ENCODE measurements around the gene HIKESHI.
"Not testable (repeated sequence)": the region's sequence is repeated elsewhere in the genome, so short reads cannot be mapped to it uniquely, and the experiment has no call there.

The HIKESHI gene

DNA sequence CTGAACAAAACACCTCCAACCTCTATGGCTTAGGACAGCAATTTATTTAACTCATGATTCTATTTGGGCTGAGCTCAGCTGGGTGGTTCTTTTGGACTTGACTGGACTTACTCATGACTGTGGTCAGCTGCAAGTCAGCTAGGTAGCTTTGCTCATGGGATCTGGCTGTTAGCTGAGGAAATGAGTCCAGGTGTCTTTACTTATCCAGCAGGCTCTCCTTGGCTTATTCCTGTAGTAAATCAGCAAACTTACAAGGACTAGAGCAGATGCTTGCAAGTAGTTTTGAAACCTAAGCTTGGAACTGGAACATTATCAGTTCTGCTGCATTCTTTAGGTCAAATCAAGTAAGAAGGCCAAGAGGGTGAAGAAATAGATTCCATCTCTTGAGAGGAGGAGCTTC, 8.0 kb upstream of the HIKESHI start:
- DNase-seq: no peak

- DNase-seq: no peak
These were observed 323 bp upstream of the HIKESHI start for GRCh38 chr11:86301742-86302091.

DNA sequence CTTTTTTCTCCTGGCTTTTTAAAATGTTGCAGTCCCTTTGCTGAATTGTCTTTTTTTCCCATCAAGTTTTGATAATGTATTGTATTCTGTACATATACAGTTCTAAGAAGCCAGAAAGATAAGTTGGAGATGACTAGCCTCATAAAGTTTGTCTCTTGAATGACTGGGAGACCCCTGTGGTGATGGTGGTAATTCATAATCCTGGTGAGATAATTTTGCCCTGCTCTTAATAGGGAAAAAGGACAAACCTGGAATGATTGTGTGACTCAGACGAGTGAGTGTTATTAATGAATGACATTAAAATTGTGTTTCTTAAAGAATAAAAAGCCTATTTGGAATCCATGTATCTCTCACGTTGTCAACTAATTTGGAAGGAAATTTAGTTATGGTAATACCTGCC, 1.2 kb downstream of the HIKESHI start:
- no peak for DNase-seq

- DNase-seq: not testable (repeated sequence)
These were observed 6.7 kb downstream of the HIKESHI start for GRCh38 chr11:86308710-86309109.

- DNase-seq: no peak
These were observed 11.8 kb downstream of the HIKESHI start for GRCh38 chr11:86313793-86314192.

DNA sequence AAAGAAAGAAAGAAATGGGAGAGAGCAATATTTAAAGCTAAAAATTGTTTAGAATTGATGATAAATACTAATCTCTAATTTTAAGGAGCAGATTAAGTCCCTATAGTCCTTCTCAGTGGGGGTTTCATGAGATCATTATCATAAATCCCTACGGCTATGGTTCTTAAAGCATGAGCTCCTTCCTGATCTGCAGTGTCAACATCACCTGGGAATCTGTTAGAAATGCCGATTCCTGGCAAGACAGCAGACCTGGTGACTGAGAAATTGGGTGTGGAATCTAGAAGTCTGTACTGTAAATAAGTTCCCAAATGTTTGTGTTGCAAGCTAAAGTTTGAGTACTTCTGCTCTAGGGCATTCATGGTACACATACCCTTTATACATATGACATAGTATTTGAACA, 12.6 kb downstream of the HIKESHI start:
- no peak for DNase-seq

DNA sequence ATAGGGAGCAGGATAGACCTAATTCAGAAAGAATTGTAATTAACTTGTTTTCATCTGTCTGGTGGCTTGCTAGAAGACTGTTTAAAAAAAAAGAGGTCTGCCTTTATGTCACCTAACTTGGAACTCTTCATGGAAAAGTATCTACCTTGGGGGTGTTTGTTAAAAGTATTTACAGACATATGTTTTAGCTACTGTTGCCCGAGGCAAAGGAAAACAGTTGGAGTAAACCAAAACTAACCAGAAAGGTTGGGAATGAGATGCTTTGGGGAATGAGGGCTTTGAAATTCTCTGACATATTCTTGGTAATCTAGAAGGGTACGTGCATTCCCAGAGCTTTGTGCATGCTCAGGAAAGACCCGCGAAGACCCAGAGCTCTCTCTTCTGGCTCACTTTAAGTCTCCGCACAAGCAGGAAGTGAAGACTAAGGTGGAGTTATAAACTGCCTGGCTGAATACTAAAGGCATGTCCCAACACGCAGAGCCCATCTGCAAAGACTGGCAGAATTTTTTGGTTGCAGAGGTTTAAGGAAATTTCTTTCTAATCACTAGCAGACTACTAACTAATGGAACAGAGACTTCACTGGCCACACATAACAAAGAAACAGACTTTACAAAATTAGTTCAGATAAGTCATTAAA, 33.2 kb downstream of the HIKESHI start:
- no peak for DNase-seq

GRCh38 chr11:86337227-86337626, 35.2 kb downstream of the HIKESHI start:
- no peak for DNase-seq

GRCh38 chr11:86341382-86341781, 39.3 kb downstream of the HIKESHI start:
- no peak for DNase-seq

DNA sequence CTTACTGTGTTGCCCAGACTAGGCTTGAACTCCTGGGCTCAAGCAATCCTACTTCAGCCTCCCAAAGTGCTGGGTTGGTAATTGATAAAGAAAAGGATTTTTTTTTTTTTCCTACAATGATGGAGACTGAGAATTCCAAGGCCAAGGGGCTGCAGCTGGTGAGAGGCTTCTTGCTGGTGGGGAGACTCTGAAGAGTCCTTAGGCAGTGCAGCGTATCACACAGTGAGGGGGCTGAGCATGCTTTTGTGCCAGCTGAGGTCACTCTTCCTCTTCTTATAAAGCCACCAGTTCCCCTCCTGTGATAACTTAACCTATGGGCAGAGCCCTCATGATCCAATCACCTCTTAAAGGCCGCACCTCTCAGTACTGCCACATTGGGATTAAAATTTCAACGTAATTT, 44.5 kb downstream of the HIKESHI start:
- no peak for DNase-seq

- no peak for DNase-seq
These were observed 53.2 kb downstream of the HIKESHI start for GRCh38 chr11:86355256-86355655.

DNA sequence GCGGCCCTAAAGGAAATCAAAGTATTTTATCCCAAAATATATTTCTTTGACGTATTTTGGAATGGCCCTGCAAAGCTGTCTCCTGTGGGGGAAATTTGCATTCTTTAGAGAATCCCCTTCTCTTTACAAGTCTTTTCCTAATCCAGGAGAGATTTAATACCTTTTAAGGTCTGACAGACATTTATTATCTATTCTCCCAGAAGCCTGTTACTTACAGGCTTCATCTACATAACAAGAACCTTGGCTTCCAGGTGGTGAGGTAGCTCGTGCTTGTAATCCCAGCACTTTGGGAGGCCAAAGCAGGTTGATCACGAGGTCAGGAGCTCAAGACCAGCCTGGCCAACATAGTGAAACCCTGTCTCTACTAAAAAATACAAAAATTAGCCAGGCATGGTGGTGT, 55.4 kb downstream of the HIKESHI start:
- not testable (repeated sequence) for DNase-seq

GRCh38 chr11:86358720-86359119, 56.7 kb downstream of the HIKESHI start:
- DNase-seq: no peak

DNA sequence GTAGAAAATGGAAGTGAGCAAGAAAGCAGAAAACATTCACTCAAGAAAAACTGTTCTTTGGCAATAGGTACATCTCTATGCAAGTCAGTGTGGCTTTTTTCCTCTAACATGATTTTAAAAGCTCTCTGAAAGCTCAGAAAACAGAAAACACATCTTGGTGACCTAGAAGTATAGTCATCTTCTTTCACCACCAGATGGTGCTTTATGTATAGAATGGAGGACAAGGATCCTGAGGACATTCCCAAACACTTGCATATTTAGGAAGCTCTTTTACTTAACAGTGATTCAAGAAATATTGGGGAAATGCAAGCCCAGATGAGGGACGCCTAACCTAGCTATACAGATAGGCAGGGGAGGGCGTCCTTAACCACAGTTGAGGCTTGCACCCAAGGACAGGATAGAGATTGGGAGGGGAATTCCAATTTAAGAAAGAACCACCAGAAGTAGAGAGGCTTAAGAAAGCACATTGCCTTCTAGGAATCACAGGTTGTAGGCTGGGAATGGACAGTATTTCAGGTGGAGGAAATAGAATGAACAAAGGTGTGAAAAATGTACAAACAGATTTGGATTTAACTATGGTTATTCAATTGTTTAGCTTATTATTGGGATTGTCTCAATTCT, 58.8 kb downstream of the HIKESHI start:
- DNase-seq: no peak

DNA sequence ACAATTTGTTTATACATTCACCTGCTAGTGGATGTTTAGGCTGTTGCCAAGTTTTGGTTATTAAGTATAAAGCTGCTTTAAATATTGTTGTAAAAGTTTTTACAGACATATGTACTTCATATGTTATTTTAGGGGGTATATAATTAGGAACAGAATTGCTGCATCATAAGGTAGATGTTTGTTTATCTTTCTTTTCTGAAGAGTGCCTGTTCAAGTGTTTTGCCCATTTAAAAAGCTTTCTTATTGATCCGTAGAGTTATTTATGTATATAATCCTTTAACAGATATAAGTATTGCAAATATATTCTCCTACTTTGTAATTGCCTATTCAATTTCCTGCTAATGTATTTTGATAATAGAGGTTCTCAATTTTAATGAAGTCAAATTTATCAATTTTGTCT, 61.4 kb downstream of the HIKESHI start:
- no peak for DNase-seq

DNA sequence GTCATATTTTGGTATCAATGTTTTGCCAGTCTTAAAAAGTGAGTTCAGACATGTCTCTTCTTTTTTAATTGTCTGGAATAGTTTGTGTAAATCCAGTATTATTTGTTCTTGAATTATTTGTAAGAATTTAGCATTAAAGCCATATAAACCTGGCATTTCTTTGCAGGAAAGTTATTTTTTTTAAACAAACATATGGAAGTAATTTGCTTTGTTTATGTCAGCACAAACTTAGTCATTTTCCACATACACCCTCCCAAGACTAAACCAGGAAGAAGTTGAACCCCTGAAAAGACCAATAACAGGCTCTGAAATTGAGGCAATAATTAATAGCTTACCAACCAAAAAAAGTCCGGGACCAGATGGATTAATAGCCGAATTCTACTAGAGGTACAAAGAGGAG, 63.5 kb downstream of the HIKESHI start:
- DNase-seq: no peak

- DNase-seq: no peak
These were observed 67.6 kb downstream of the HIKESHI start for GRCh38 chr11:86369668-86370067.

DNA sequence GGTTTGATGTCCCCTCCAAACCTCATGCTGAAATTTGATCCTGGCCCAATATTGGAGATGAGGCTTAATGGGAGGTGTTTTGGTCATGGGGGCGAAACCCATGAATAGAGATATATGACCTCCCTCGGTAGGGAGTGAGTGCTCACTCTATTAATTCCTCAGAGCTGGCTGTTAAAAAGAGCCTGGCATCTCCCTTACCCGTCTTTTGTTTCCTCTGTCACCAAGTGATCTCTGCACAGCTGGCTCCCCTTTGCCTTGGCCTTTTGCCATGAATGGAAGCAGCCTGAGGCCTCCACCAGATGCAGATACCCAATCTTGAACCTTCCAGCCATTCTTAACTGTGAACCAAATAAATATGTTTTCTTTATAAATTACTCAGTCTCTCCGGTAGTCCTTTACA, 68.1 kb downstream of the HIKESHI start:
- DNase-seq: no peak

- no peak for DNase-seq
These were observed 69.0 kb downstream of the HIKESHI start for GRCh38 chr11:86370922-86371594.

GRCh38 chr11:86372041-86372440, 70.0 kb downstream of the HIKESHI start:
- DNase-seq: no peak

DNA sequence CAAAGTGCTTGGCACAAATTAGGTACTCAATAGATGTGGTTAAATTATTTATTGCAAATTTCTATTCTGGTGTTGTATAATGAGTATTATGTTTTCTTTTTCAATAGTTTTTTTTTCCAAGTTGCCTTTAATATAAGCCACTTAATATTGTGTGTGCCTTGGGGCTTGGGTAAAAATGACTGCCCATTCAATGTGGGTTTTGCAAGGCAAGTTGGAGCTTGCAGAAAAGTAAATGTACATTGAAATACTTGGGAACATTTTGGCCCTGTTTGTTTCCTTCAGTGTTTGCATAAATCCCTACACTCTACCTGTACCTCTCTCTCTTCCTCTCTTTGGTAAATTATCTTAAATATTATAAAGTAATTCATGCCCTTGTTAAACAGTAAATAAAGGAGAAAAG, 70.5 kb downstream of the HIKESHI start:
- DNase-seq: no peak

GRCh38 chr11:86374069-86374468, 72.0 kb downstream of the HIKESHI start:
- DNase-seq: no peak

DNA sequence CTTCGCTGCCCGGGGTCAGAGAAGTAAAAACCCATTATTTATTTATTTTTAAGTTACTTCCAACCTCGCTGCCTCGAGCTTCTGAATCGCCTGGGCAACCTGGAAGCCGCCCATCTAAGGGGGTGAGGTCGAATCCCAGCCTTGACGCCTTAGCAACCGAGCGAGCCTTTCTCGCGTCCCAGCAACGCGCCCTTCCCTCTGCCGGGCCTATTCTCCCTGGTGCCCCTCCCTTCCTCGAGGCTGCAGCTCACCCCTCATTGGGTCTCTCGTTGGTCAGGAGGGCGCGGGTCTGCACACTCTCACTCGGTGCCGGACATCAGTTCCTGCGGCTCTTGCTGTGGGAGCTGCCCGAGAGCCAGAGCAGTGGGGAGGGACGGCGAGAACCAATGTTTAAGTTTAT, 72.5 kb downstream of the HIKESHI start, which contains the start of gene CCDC81:
Gene CCDC81, plus strand, starts transcription at position 302 of the 400 bp plus-strand sequence. CDS start 277 bp downstream, outside the sequence.
- DNase-seq: no peak

- no peak for DNase-seq
These were observed 75.9 kb downstream of the HIKESHI start for GRCh38 chr11:86377972-86378371.

Data from CD4-positive, alpha-beta T cell treated with Interleukin-12 subunit alpha and Interleukin-12 subunit beta, for 1 hour (primary cell).